GM20000 (cell line): Measurements from ENCODE around the gene SDR9C7.
"Not testable (repeated sequence)": the region's sequence is repeated elsewhere in the genome, so short reads cannot be mapped to it uniquely, and the experiment has no call there.

ENCODE experiments used
- DNase-seq: peaks from one replicate; pipeline ENCODE4 v3.0.0; 2012; ENCODE audit warnings: low spot score
- TF ChIP-seq, protein P1 (sequence below): IDR thresholded peaks from 2 replicates; pipeline ENCODE4 v1.5.1; 2012; ENCODE audit warnings: mild to moderate bottlenecking, control low read depth; ENCODE audit errors: extremely low read depth, missing control alignments

The SDR9C7 gene

DNA sequence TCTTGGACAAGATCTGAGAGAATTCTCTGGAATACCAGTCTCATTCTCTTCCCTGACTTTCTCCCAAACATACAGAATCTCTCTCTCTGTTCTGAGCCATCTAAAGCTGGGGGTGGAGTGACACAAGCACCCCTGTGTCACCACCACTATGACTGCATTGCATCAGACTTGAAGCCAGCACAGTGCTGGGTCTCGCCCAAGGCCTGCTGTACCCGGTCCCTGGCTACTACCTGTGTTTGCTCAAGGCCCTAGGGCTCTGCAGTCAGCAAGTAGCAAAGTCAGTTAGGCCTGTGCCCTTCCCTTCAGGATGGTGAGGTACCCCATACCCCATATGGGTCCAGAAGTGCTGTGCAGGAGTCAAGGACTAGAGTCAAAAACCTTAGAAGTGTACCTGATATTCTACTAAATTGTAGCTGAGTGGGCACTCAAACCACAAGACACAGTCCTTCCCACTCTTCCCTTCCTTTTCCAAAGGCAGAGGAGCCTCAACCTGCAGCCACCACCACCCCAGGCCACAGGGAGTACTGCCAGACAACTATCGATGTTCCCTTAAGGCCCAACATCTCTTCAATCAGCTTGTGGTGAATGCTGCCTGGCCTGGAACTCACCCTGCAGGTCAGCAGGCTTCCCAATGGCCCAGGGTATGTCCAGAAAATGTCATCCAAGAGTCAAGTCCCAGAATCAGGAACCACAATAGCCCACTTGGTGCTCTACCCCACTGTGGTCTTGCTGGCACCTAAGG lies 44.4 kb upstream of the SDR9C7 start:
- no peak for DNase-seq
- TF ChIP-seq, protein P1, sequence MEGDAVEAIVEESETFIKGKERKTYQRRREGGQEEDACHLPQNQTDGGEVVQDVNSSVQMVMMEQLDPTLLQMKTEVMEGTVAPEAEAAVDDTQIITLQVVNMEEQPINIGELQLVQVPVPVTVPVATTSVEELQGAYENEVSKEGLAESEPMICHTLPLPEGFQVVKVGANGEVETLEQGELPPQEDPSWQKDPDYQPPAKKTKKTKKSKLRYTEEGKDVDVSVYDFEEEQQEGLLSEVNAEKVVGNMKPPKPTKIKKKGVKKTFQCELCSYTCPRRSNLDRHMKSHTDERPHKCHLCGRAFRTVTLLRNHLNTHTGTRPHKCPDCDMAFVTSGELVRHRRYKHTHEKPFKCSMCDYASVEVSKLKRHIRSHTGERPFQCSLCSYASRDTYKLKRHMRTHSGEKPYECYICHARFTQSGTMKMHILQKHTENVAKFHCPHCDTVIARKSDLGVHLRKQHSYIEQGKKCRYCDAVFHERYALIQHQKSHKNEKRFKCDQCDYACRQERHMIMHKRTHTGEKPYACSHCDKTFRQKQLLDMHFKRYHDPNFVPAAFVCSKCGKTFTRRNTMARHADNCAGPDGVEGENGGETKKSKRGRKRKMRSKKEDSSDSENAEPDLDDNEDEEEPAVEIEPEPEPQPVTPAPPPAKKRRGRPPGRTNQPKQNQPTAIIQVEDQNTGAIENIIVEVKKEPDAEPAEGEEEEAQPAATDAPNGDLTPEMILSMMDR: no peak

DNA sequence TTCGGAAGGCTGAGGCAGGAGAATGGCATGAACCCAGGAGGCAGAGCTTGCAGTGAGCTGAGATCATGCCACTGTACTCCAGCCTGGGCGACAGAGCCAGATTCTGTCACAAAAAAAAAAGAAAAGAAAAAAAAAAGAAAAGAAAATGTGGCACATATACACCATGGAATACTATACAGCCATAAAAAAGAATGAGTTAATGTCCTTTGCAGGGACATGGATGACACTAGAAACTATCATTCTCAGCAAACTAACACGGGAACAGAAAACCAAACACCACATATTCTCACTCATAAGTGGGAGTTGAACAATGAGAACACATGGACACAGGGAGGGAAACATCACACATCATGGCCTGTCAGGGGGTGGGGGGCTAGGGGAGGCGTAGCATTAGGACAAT lies 43.2 kb upstream of the SDR9C7 start:
- DNase-seq: not testable (repeated sequence)

DNA sequence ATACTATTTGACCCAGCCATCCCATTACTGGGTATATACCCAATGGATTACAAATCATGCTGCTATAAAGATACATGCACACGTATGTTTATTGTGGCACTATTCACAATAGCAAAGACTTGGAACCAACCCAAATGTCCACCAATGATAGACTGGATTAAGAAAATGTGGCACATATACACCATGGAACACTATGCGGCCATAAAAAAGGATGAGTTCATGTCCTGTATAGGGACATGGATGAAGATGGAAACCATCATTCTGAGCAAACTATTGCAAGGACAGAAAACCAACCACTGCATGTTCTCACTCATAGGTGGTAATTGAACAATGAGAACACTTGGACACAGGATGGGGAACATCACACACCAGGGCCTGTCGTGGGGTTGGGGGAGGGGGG lies 40.0 kb upstream of the SDR9C7 start:
- DNase-seq: not testable (repeated sequence)

DNA sequence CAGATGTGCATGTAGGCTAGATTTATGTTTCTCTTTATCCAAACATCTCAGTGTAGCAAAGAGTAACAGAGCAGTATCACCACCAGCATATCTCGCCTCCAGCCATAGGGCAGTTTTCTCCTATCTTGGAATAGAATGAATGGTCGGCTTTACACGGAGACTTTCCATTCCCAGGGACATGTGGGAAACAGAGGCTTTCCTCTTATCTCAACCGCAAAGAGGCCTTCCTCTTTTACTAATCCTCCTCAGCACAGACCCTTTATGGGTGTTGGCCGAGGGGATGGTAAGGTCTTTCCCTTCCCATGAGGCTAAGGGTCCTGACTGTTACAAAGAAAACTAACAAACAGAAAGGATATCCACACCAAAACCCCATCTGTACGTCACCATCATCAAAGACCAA lies 34.7 kb upstream of the SDR9C7 start:
- not testable (repeated sequence) for DNase-seq

DNA sequence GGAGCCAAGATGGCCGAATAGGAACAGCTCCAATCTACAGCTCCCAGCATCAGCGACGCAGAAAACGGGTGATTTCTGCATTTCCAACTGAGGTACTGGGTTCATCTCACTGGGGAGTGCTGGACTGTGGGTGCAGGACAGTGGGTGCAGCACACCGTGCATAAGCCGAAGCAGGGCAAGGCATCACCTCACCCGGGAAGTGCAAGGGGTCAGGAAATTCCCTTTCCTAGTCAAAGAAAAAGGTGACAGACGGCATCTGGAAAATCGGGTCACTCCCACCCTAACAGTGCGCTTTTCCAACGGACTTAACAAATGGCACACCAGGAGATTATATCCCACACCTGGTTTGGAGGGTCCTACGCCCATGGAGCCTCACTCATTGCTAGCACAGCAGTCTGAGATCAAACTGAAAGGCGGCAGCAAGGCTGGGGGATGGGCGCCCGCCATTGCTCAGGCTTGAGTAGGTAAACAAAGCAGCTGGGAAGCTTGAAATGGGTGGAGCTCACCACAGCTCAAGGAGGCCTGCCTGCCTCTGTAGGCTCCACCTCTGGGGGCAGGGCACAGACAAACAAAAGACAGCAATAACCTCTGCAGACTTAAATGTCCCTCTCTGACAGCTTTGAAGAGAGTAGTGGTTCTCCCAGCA lies 31.9 kb upstream of the SDR9C7 start:
- DNase-seq: not testable (repeated sequence)

DNA sequence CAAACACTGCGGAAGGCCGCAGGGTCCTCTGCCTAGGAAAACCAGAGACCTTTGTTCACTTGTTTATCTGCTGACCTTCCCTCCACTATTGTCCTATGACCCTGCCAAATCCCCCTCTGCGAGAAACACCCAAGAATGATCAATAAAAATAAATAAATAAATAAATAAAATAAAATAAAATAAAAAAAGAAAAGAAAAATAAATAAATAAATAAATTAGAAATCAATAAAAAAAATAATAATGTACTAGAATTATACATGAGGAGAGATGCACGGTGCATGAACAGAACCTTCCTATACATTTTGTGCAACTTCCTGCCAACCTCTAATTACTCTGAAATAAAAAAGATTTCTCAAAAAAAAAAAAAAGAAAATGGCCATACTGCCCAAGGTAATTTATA lies 30.9 kb upstream of the SDR9C7 start:
- DNase-seq: not testable (repeated sequence)

DNA sequence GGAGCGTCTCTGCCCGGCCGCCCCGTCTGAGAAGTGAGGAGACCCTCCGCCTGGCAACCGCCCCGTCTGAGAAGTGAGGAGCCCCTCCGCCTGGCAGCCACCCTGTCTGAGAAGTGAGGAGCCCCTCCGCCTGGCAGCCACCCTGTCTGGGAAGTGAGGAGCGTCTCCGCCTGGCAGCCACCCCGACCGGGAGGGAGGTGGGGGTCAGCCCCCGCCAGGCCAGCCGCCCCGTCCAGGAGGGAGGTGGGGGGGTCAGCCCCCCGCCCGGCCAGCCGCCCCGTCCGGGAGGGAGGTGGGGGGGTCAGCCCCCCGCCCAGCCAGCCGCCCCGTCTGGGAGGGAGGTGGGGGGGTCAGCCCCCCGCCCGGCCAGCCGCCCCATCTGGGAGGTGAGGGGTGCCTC lies 29.3 kb upstream of the SDR9C7 start:
- not testable (repeated sequence) for DNase-seq

DNA sequence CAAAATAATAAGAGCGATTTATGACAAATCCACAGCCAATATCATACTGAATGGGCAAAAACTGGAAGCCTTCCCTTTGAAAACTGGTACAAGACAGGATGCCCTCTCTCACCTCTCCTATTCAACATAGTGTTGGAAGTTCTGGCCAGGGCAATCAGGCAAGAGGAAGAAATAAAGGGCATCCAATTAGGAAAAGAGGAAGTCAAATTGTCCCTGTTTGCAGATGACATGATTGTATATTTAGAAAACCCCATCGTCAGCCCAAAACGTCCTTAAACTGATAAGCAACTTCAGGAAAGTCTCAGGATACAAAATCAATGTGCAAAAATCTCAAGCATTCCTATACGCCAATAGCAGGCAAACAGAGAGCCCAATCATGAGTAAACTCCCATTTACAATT lies 28.0 kb upstream of the SDR9C7 start:
- DNase-seq: not testable (repeated sequence)

DNA sequence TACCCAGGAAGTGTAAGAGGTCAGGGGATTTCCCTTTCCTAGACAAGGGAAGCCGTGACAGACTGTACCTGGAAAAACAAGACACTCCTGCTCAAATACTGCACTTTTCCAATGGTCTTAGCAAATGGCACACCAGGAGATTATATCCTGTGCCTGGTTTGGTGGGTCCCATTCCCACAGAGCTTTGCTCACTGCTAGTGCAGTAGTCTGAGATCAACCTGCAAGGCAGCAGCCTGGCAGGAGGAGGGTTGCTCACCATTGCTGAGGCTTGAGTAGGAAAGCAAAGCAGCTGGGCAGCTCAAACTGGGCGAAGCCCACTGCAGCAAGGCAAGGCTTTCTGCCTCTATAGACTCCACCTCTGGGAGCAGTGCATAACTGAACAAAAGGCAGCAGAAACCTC lies 24.2 kb upstream of the SDR9C7 start:
- DNase-seq: no peak
- TF ChIP-seq, protein P1: no peak

DNA sequence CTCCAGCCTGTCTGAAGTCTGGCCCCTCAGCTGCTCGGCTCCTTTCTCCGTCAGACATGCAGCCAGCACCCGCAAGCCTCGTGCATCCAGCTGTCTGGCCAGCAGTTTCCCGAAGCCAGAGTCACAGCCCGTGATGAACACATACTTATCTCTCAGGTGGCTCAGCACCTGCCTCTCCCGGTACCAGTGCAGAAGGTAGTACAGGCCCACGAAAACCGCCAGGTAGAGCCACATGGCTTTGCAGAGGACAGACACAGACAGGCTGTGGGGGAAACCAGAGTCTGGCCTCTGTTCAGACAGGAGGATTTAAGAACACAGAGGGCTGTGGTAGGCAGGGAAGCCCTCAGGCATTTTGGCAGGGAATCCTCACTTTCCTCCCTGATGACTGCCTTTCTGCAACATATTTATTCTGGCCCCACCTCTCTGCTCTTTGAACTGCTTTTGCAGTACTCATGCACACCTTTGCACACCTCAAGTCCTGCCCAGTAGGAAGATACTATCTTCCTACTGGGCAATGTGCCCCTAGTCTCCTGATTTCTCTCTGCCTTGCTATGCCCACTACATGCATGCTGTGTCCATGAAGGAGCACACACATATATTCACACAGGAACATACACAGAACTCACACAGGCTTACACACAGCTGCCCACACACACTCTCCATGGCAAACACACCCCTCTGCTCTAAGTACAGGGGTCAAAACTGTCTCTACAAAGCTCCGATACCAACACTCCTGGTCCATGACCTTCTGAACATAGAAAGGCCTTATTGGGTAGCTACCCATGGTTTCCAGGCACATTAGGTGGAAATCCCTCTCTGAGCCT lies 23.2 kb upstream of the SDR9C7 start, which contains the start of gene RDH16:
TSS of gene RDH16 (minus strand) at position 380 of the 824 bp plus-strand sequence. CDS start at position 234, 146 bp downstream.
- DNase-seq: peak; percentile 2
- TF ChIP-seq, protein P1: no peak

DNA sequence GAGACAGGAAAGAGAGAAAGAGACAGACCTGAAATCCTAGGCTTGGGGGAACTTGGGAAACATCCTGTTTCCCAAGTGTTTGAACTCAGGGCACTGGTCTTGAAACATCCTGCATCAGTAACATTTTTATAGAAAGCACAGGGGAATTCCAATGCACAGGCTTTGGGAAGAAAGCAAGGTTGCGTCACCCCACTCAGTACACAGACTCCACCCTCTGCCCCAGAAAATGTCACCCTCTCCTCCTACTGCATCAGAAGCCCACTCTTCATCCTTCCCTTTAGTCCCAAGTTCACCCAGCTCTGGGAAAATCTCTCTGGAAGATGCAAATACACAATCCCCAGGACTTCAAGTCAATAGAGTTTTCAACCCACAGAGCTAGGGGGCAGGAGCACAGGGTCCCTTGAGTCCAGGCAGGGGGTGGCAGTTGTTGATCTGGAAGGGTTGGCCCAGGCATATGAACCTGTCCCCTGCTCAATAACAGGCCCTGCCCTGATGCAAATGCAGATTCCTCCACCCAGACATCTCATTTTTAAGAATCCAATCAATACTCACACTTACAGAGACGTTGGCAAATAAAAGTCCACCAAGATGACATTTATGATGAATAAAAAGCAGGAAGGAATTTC lies 21.5 kb upstream of the SDR9C7 start:
- TF ChIP-seq, protein P1: no peak
- peak; percentile 7 for DNase-seq
